Upper lobe of right lung (tissue), 1 donor: ENCODE measurements around the gene FOXB2. TPM values are rescaled to one million over a fixed set of nuclear protein-coding genes. Genes with fewer than 3 reads are reported as not detected.

Experiments used
- ATAC-seq: fragments of 200-7000 bp; cut with Tn5 transposase; one replicate; pipeline ENCODE4 v1.9.1; 2020; ENCODE audit warnings: mild to moderate bottlenecking, moderate library complexity
- DNase-seq: peaks from one replicate; pipeline ENCODE4 v3.0.0-alpha.2; 2020
- H3K27ac ChIP-seq: fragments of 200-600 bp; one replicate; pipeline ENCODE4 v1.8.0; 2022
- H3K27me3 ChIP-seq: fragments of 200-600 bp; one replicate; pipeline ENCODE4 v1.8.0; 2022; ENCODE audit warnings: mild to moderate bottlenecking
- H3K36me3 ChIP-seq: fragments of 200-600 bp; one replicate; pipeline ENCODE4 v1.8.0; 2022
- H3K4me1 ChIP-seq: fragments of 200-600 bp; one replicate; pipeline ENCODE4 v1.8.0; 2022
- H3K4me3 ChIP-seq: fragments of 200-600 bp; one replicate; pipeline ENCODE4 v1.8.0; 2022; ENCODE audit warnings: mild to moderate bottlenecking
- H3K9me3 ChIP-seq: fragments of 200-600 bp; one replicate; pipeline ENCODE4 v1.8.0; 2022
- CTCF ChIP-seq: fragments of 200-600 bp; IDR thresholded peaks from one replicate; pipeline ENCODE4 v1.8.0; 2022; ENCODE audit warnings: antibody characterized with exemption
- intact Hi-C: fragments of 100-400 bp; cut with DNase I; formaldehyde crosslinking; loops from one replicate; pipeline ENCODE4 v1.11.0; 2022
- total RNA-seq: library from RNA; stranded (reverse); fragmentation: NEBNext Ultra II Directional; extraction: Animal tissue kit (Norgen Biotek cat#: 25700); gene quantifications from one replicate; pipeline ENCODE4 v1.2.1, GENCODE V29; 2021
- donor health status: DM: no; HTN: yes; CAD: no; lungs with severe emphysema.

The FOXB2 gene
- total RNA-seq, 1 donor from 2014 or later: not detected

- H3K9me3 ChIP-seq: no peaks in the 10 kb centered on the region
- H3K27me3 ChIP-seq: peaks cover 97% of the 10 kb centered on the region
- H3K27ac ChIP-seq: no peak overlapping the region
- H3K4me1 ChIP-seq: peaks cover 10% of the 10 kb centered on the region
- no peak overlapping the region for H3K4me3 ChIP-seq
- H3K36me3 ChIP-seq: no peaks in the 10 kb centered on the region
- intact Hi-C loops: no loop called here
- TF ChIP-seq CTCF: no peak
- no peak for ATAC-seq
- no peak for DNase-seq
Measured at GRCh38 chr9:77013932-77014596, 5.4 kb upstream of the FOXB2 start.

GRCh38 chr9:77014597-77015263 lies 4.7 kb upstream of the FOXB2 start:
- no peak for TF ChIP-seq CTCF
- DNase-seq: no peak
- H3K9me3 ChIP-seq: no peaks in the 10 kb centered on the region
- peaks cover 10% of the 10 kb centered on the region for H3K4me1 ChIP-seq
- H3K36me3 ChIP-seq: no peaks in the 10 kb centered on the region
- H3K4me3 ChIP-seq: no peak overlapping the region
- no peak overlapping the region for H3K27ac ChIP-seq
- peaks cover 100% of the 10 kb centered on the region for H3K27me3 ChIP-seq
- no peak for ATAC-seq
- intact Hi-C loops: no loop called here

GRCh38 chr9:77015327-77016048 lies 4.0 kb upstream of the FOXB2 start:
- DNase-seq: no peak

GRCh38 chr9:77016121-77016525 lies 3.3 kb upstream of the FOXB2 start:
- Histone ChIP-seq H3K36me3 (no peaks in the 10 kb centered on the region), H3K27me3 (peaks cover 97% of the 10 kb centered on the region), H3K27ac (no peak overlapping the region), H3K4me1 (peaks cover 18% of the 10 kb centered on the region), H3K4me3 (no peak overlapping the region), H3K9me3 (no peaks in the 10 kb centered on the region)
- no peak for ATAC-seq
- no peak for DNase-seq
- TF ChIP-seq CTCF: no peak
- intact Hi-C loops: no loop called here

More at GRCh38 chr9:77015327-77016048, 4.0 kb upstream of the FOXB2 start:
- no peaks in the 10 kb centered on the region for H3K36me3 ChIP-seq
- peaks cover 97% of the 10 kb centered on the region for H3K27me3 ChIP-seq
- intact Hi-C loops: no loop called here
- H3K4me3 ChIP-seq: no peak overlapping the region
- no peaks in the 10 kb centered on the region for H3K9me3 ChIP-seq
- no peak for TF ChIP-seq CTCF
- no peak overlapping the region for H3K27ac ChIP-seq
- ATAC-seq: no peak
- peaks cover 12% of the 10 kb centered on the region for H3K4me1 ChIP-seq

GRCh38 chr9:77016526-77017504 lies 2.6 kb upstream of the FOXB2 start:
- Histone ChIP-seq H3K36me3 (no peaks in the 10 kb centered on the region), H3K4me3 (no peak overlapping the region), H3K27ac (no peak overlapping the region), H3K4me1 (peaks cover 23% of the 10 kb centered on the region), H3K27me3 (peaks cover 97% of the 10 kb centered on the region), H3K9me3 (no peaks in the 10 kb centered on the region)
- ATAC-seq (no peak), DNase-seq (no peak)
- intact Hi-C loops: no loop called here
- no peak for TF ChIP-seq CTCF
